ENCODE data around the gene CD9.

The CD9 gene

GRCh38 chr12:6166808-6167207 lies 33.4 kb upstream of the CD9 start:
- H3K9ac ChIP-seq (ENCODE audit: low read length): no peak overlapping the region
- no peaks in the 10 kb centered on the region for H3K4me1 ChIP-seq (ENCODE audit: control insufficient read depth, low read depth, low read length)
- no peaks in the 10 kb centered on the region for H3K27me3 ChIP-seq (ENCODE audit: control insufficient read depth, insufficient read depth, low read length)
- H3K4me3 ChIP-seq (ENCODE audit: low read length): no peak overlapping the region
- no peaks in the 10 kb centered on the region for H3K9me3 ChIP-seq (ENCODE audit: control insufficient read depth, low read depth, low read length)
- H3K36me3 ChIP-seq (ENCODE audit: control insufficient read depth, low read depth, low read length): no peaks in the 10 kb centered on the region
- H3K27ac ChIP-seq (ENCODE audit: low read length): no peak overlapping the region

- H3K36me3 ChIP-seq (ENCODE audit: control insufficient read depth, low read depth, low read length): no peaks in the 10 kb centered on the region
- no peaks in the 10 kb centered on the region for H3K9me3 ChIP-seq (ENCODE audit: control insufficient read depth, low read depth, low read length)
- H3K9ac ChIP-seq (ENCODE audit: low read length): no peak overlapping the region
- no peaks in the 10 kb centered on the region for H3K4me1 ChIP-seq (ENCODE audit: control insufficient read depth, low read depth, low read length)
- H3K4me3 ChIP-seq (ENCODE audit: low read length): no peak overlapping the region
- H3K27ac ChIP-seq (ENCODE audit: low read length): no peak overlapping the region
- no peaks in the 10 kb centered on the region for H3K27me3 ChIP-seq (ENCODE audit: control insufficient read depth, insufficient read depth, low read length)
Measured at GRCh38 chr12:6167327-6168280, 32.6 kb upstream of the CD9 start.

DNA sequence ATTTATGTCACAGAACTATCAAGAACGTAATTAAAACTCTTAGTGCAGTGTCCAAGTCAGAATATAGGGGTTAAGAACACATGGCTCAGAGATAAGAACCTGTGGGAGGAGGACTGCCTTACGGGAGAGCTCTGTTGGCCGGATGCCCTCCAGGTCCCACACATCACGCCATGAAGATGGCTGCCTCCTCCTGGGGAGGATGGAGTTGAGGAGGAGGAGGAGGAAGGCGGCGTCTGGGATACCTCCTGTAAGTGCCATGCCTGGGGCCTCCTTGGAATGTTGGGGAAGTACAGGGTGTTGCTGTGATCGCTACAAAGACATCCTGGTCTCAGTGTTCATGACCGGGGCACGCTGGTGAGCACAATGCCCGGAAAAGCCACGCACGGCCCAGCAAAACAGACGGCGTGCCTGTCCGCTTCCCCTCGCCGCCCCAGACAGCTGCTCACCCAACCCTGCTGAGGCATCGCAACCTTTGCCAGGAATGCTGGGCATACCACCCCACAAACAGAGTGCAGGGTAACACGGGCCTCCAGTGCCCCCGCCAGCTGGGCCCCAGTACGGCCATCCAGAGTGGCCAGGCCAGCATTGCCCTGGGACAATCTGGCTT lies 28.7 kb upstream of the CD9 start:
- H3K27ac ChIP-seq (ENCODE audit: low read length): no peak overlapping the region
- no peaks in the 10 kb centered on the region for H3K27me3 ChIP-seq (ENCODE audit: control insufficient read depth, insufficient read depth, low read length)
- H3K4me3 ChIP-seq (ENCODE audit: low read length): no peak overlapping the region
- H3K4me1 ChIP-seq (ENCODE audit: control insufficient read depth, low read depth, low read length): no peaks in the 10 kb centered on the region
- H3K9ac ChIP-seq (ENCODE audit: low read length): no peak overlapping the region
- H3K9me3 ChIP-seq (ENCODE audit: control insufficient read depth, low read depth, low read length): no peaks in the 10 kb centered on the region
- H3K36me3 ChIP-seq (ENCODE audit: control insufficient read depth, low read depth, low read length): no peaks in the 10 kb centered on the region

DNA sequence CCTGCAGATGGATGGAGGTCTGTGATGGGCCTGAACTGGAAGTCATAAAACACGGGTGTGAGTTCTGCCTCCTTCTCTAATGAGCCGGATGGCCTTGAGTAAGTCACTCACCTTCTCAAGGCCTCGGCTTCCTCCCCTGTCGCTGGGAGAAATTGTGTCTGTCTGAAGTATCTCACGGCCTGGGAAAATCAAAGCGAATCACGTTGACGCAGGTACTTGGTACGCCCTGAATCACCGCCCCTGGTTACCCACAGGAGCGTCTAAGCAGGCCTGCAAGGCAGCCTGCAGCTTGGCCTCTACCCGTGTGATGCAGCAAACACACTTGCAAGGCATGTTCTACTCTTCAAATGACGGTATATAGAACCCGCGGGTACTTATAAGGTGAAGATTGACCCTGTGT lies 28.1 kb upstream of the CD9 start:
- H3K27ac ChIP-seq (ENCODE audit: low read length): no peak overlapping the region
- H3K9ac ChIP-seq (ENCODE audit: low read length): no peak overlapping the region
- H3K27me3 ChIP-seq (ENCODE audit: control insufficient read depth, insufficient read depth, low read length): no peaks in the 10 kb centered on the region
- H3K9me3 ChIP-seq (ENCODE audit: control insufficient read depth, low read depth, low read length): no peaks in the 10 kb centered on the region
- H3K36me3 ChIP-seq (ENCODE audit: control insufficient read depth, low read depth, low read length): no peaks in the 10 kb centered on the region
- H3K4me3 ChIP-seq (ENCODE audit: low read length): no peak overlapping the region
- H3K4me1 ChIP-seq (ENCODE audit: control insufficient read depth, low read depth, low read length): no peaks in the 10 kb centered on the region

- H3K4me3 ChIP-seq (ENCODE audit: low read length): no peak overlapping the region
- no peak overlapping the region for H3K9ac ChIP-seq (ENCODE audit: low read length)
- no peaks in the 10 kb centered on the region for H3K9me3 ChIP-seq (ENCODE audit: control insufficient read depth, low read depth, low read length)
- no peak overlapping the region for H3K27ac ChIP-seq (ENCODE audit: low read length)
- no peaks in the 10 kb centered on the region for H3K4me1 ChIP-seq (ENCODE audit: control insufficient read depth, low read depth, low read length)
- H3K27me3 ChIP-seq (ENCODE audit: control insufficient read depth, insufficient read depth, low read length): no peaks in the 10 kb centered on the region
- no peaks in the 10 kb centered on the region for H3K36me3 ChIP-seq (ENCODE audit: control insufficient read depth, low read depth, low read length)
Measured at GRCh38 chr12:6172862-6173261, 27.3 kb upstream of the CD9 start.

GRCh38 chr12:6177642-6178358 lies 22.4 kb upstream of the CD9 start:
- Histone ChIP-seq H3K4me3 (ENCODE audit: low read length) (no peak overlapping the region), H3K9me3 (ENCODE audit: control insufficient read depth, low read depth, low read length) (no peaks in the 10 kb centered on the region), H3K4me1 (ENCODE audit: control insufficient read depth, low read depth, low read length) (peaks cover 5% of the 10 kb centered on the region), H3K27me3 (ENCODE audit: control insufficient read depth, insufficient read depth, low read length) (no peaks in the 10 kb centered on the region), H3K27ac (ENCODE audit: low read length) (no peak overlapping the region), H3K9ac (ENCODE audit: low read length) (no peak overlapping the region), H3K36me3 (ENCODE audit: control insufficient read depth, low read depth, low read length) (no peaks in the 10 kb centered on the region)

DNA sequence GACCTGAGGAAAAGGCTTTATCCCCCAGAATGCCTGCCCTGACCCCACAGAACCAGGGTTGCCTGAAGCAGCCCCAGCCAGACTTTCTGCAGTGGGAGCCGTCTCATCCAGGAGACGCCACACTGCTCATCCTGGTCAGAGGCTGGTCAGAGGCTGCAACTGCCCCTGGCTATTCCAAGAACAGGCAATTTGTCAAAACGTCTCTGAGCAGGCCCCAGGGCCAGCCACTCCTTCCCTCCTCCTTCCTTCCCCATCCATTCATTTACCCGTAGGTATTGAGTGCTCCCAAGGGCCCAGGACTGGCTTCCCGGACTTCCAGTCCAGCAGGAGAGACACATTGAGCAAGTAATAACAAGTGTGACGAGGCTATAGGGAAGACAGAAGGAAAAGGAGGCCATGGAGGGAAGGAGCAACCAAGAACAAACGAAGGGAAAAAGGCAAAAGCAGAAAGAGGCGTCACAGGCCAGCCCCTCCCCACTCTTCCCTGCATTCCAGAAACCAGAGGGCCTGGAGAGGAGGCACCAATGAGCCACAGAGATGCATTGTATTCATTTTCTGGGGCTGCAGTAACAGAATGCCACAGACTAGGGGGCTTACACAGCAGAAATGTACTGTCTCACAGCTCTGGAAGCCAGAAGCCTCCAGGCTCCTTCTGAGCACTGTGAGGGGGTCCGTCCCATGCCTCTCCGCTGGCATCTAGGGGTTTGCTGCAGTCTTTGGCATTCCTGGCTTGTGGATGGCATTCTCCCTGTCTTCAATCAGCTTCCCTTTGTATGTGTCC lies 21.0 kb upstream of the CD9 start:
- Histone ChIP-seq H3K9ac (ENCODE audit: low read length) (no peak overlapping the region), H3K4me3 (ENCODE audit: low read length) (no peak overlapping the region), H3K27ac (ENCODE audit: low read length) (no peak overlapping the region), H3K27me3 (ENCODE audit: control insufficient read depth, insufficient read depth, low read length) (no peaks in the 10 kb centered on the region), H3K4me1 (ENCODE audit: control insufficient read depth, low read depth, low read length) (peaks cover 5% of the 10 kb centered on the region), H3K9me3 (ENCODE audit: control insufficient read depth, low read depth, low read length) (no peaks in the 10 kb centered on the region), H3K36me3 (ENCODE audit: control insufficient read depth, low read depth, low read length) (no peaks in the 10 kb centered on the region)

GRCh38 chr12:6180268-6181051 lies 19.7 kb upstream of the CD9 start:
- no peak overlapping the region for H3K27ac ChIP-seq (ENCODE audit: low read length)
- H3K4me3 ChIP-seq (ENCODE audit: low read length): no peak overlapping the region
- no peak overlapping the region for H3K9ac ChIP-seq (ENCODE audit: low read length)
- H3K4me1 ChIP-seq (ENCODE audit: control insufficient read depth, low read depth, low read length): peaks cover 5% of the 10 kb centered on the region
- no peaks in the 10 kb centered on the region for H3K9me3 ChIP-seq (ENCODE audit: control insufficient read depth, low read depth, low read length)
- H3K36me3 ChIP-seq (ENCODE audit: control insufficient read depth, low read depth, low read length): no peaks in the 10 kb centered on the region
- H3K27me3 ChIP-seq (ENCODE audit: control insufficient read depth, insufficient read depth, low read length): no peaks in the 10 kb centered on the region

GRCh38 chr12:6181166-6181565 lies 19.0 kb upstream of the CD9 start:
- no peaks in the 10 kb centered on the region for H3K36me3 ChIP-seq (ENCODE audit: control insufficient read depth, low read depth, low read length)
- H3K27ac ChIP-seq (ENCODE audit: low read length): no peak overlapping the region
- H3K9ac ChIP-seq (ENCODE audit: low read length): no peak overlapping the region
- no peaks in the 10 kb centered on the region for H3K27me3 ChIP-seq (ENCODE audit: control insufficient read depth, insufficient read depth, low read length)
- H3K4me3 ChIP-seq (ENCODE audit: low read length): no peak overlapping the region
- H3K9me3 ChIP-seq (ENCODE audit: control insufficient read depth, low read depth, low read length): no peaks in the 10 kb centered on the region
- H3K4me1 ChIP-seq (ENCODE audit: control insufficient read depth, low read depth, low read length): peaks cover 5% of the 10 kb centered on the region

GRCh38 chr12:6181583-6182278 lies 18.5 kb upstream of the CD9 start:
- Histone ChIP-seq H3K27ac (ENCODE audit: low read length) (no peak overlapping the region), H3K27me3 (ENCODE audit: control insufficient read depth, insufficient read depth, low read length) (no peaks in the 10 kb centered on the region), H3K9ac (ENCODE audit: low read length) (no peak overlapping the region), H3K36me3 (ENCODE audit: control insufficient read depth, low read depth, low read length) (no peaks in the 10 kb centered on the region), H3K9me3 (ENCODE audit: control insufficient read depth, low read depth, low read length) (no peaks in the 10 kb centered on the region), H3K4me1 (ENCODE audit: control insufficient read depth, low read depth, low read length) (peaks cover 5% of the 10 kb centered on the region), H3K4me3 (ENCODE audit: low read length) (no peak overlapping the region)
